ENCODE results near the gene RNF112. TPM values are rescaled to one million over a fixed set of nuclear protein-coding genes. Genes with fewer than 3 reads are reported as not detected.

RNF112 gene
- polyA plus RNA-seq, 1 donor from 2014 or later = 33.3 TPM

DNA sequence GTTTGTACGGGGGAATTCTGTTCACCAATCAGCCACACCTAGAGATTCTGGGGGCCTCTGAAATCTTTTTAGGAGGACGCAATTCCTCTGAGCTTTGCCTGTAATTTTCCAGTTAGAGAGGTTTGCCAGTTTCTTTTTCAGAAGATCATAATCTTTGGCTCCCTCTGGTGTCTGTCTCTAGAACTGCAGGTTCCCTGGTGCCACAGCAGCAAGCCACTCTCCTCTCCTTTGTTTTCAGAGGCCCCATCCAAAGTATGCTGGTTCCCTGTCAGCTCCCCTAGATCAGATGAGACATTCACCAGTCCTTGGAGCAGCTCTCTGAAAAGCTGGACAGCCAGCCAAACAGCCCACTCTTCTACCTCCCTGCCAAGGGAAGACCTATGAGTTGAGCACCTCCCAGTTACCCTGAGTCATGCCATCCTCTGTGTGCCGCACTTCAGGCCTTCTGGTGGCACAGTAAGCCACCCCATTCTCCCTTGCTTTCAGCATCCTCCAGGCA lies 36.1 kb downstream of the RNF112 start:
- H3K4me2 ChIP-seq (ENCODE audit: low read length) = no peak overlapping the region
- TF ChIP-seq EP300 (conservative IDR thresholded peaks at IDR 0.05; ENCODE audit: poor library complexity, severe bottlenecking) (no peak), POLR2AphosphoS5 (IDR thresholded peaks at IDR 0.05) (no peak), MXI1 (conservative IDR thresholded peaks at IDR 0.05; ENCODE audit: poor library complexity, severe bottlenecking) (no peak), RAD21 (conservative IDR thresholded peaks at IDR 0.05) (peak; percentile 94), SMC3 (conservative IDR thresholded peaks at IDR 0.05; ENCODE audit: poor library complexity) (peak; percentile 98)
- TF ChIP-seq, protein P1, sequence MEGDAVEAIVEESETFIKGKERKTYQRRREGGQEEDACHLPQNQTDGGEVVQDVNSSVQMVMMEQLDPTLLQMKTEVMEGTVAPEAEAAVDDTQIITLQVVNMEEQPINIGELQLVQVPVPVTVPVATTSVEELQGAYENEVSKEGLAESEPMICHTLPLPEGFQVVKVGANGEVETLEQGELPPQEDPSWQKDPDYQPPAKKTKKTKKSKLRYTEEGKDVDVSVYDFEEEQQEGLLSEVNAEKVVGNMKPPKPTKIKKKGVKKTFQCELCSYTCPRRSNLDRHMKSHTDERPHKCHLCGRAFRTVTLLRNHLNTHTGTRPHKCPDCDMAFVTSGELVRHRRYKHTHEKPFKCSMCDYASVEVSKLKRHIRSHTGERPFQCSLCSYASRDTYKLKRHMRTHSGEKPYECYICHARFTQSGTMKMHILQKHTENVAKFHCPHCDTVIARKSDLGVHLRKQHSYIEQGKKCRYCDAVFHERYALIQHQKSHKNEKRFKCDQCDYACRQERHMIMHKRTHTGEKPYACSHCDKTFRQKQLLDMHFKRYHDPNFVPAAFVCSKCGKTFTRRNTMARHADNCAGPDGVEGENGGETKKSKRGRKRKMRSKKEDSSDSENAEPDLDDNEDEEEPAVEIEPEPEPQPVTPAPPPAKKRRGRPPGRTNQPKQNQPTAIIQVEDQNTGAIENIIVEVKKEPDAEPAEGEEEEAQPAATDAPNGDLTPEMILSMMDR (IDR thresholded peaks at IDR 0.05; ENCODE audit: poor library complexity, severe bottlenecking) = peak; percentile 95
- H3K4me3 ChIP-seq (ENCODE audit: low read length) = no peak overlapping the region
- H3K9ac ChIP-seq (ENCODE audit: low read length) = peak overlapping the region; percentile 36
- H3K9me3 ChIP-seq (ENCODE audit: low read length) = no peaks in the 10 kb centered on the region
- no peaks in the 10 kb centered on the region for H3K9me2 ChIP-seq (ENCODE audit: insufficient read depth, low read length)
- H4K20me1 ChIP-seq (ENCODE audit: insufficient read depth) = no peaks in the 10 kb centered on the region
- no peak overlapping the region for H3K27ac ChIP-seq (ENCODE audit: low read length)
- peak overlapping the region; percentile 59 for H2AFZ ChIP-seq (ENCODE audit: low read depth, low read length)
- H3K79me2 ChIP-seq (replicated peaks; ENCODE audit: insufficient read depth, low read length) = no peaks in the 10 kb centered on the region
- H3F3A ChIP-seq (ENCODE audit: insufficient read depth, low read length, poor library complexity, severe bottlenecking) = no peaks in the 10 kb centered on the region
- no peaks in the 10 kb centered on the region for H3K27me3 ChIP-seq (ENCODE audit: insufficient read depth, low read depth, low read length)
- H3K36me3 ChIP-seq (ENCODE audit: insufficient read depth, low read length) = no peaks in the 10 kb centered on the region

DNA sequence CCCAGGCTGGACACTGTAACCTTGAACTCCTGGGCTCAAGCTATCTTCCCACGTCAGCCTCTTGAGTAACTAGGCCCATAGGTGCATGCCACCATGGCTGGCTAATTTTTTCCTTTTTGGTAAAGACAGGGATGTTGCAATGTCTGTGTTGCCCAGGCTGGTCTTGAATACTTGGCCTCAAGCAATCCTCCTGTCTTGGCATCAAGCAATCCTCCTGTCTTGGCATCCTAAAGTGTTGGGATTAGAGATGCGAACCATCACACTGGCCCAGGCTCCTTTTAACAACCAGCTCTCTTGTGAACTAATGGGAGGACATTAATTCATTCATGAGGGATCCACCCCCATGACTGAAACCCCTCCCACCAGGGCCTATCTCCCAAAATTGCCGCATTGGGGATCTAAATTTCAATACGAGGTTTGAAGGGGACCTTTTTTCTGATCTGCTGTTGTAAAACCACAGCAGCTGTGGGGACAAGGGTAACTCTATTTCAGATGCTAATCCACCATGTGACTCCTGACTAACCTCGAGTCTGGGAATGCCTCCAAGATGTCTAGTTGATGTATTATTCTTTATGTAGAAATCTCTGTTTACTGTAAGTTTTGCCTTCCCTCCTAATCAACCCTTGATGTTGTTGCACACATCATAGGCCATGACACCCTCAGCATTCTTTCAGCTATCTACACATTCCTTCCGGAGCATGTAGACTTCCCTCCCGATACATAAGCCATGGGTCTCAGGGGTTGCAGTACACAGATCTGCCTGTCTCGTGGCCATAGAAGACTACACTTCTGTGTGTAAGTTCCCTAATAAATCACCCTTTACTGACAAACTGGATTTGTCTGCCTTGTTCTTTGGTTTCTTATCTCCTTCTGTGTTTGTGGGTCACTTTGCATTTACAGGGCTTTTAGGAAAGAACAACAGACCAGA lies 37.6 kb downstream of the RNF112 start:
- no peaks in the 10 kb centered on the region for H3F3A ChIP-seq (ENCODE audit: insufficient read depth, low read length, poor library complexity, severe bottlenecking)
- TF ChIP-seq SMC3 (conservative IDR thresholded peaks at IDR 0.05; ENCODE audit: poor library complexity) (no peak), RAD21 (conservative IDR thresholded peaks at IDR 0.05) (no peak), EZH2 (IDR thresholded peaks at IDR 0.05; ENCODE audit: borderline replicate concordance, insufficient read depth, low read length, poor library complexity, severe bottlenecking) (no peak), EP300 (conservative IDR thresholded peaks at IDR 0.05; ENCODE audit: poor library complexity, severe bottlenecking) (no peak)
- no peaks in the 10 kb centered on the region for H3K9me3 ChIP-seq (ENCODE audit: low read length)
- H3K36me3 ChIP-seq (ENCODE audit: insufficient read depth, low read length) = no peaks in the 10 kb centered on the region
- H2AFZ ChIP-seq (ENCODE audit: low read depth, low read length) = no peak overlapping the region
- no peak overlapping the region for H3K9ac ChIP-seq (ENCODE audit: low read length)
- H3K27ac ChIP-seq (ENCODE audit: low read length) = no peak overlapping the region
- H4K20me1 ChIP-seq (ENCODE audit: insufficient read depth) = no peaks in the 10 kb centered on the region
- no peaks in the 10 kb centered on the region for H3K27me3 ChIP-seq (ENCODE audit: insufficient read depth, low read depth, low read length)
- no peak overlapping the region for H3K4me3 ChIP-seq (ENCODE audit: low read length)
- no peaks in the 10 kb centered on the region for H3K9me2 ChIP-seq (ENCODE audit: insufficient read depth, low read length)
- H3K4me2 ChIP-seq (ENCODE audit: low read length) = no peak overlapping the region
- no peaks in the 10 kb centered on the region for H3K79me2 ChIP-seq (replicated peaks; ENCODE audit: insufficient read depth, low read length)

DNA sequence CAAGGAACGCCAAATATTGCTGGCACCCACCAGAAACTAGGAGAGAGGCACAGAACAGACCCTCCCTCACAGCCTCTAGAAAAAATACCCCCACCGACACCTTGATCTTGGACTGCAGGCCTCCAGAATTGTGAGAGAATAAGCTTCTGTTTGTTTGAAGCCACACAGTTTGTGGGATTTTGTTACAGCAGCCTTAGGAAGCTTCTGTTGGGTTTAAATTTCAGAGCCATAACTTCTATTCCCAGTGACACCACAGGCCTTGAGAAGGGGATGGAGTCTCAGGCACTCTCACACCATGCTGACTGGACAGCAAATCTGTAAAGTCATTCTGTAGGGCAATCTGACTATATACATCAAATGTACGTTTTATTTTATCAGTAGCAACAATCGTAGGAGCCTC lies 38.6 kb downstream of the RNF112 start:
- no peak overlapping the region for H3K27ac ChIP-seq (ENCODE audit: low read length)
- no peaks in the 10 kb centered on the region for H3K9me3 ChIP-seq (ENCODE audit: low read length)

More for the DNA sequence above, 38.6 kb downstream of the RNF112 start:
- H3K36me3 ChIP-seq (ENCODE audit: insufficient read depth, low read length) = no peaks in the 10 kb centered on the region
- H2AFZ ChIP-seq (ENCODE audit: low read depth, low read length) = no peak overlapping the region
- no peaks in the 10 kb centered on the region for H3K27me3 ChIP-seq (ENCODE audit: insufficient read depth, low read depth, low read length)
- H3K4me3 ChIP-seq (ENCODE audit: low read length) = no peak overlapping the region
- H3K9me2 ChIP-seq (ENCODE audit: insufficient read depth, low read length) = no peaks in the 10 kb centered on the region
- H3K9ac ChIP-seq (ENCODE audit: low read length) = no peak overlapping the region
- H4K20me1 ChIP-seq (ENCODE audit: insufficient read depth) = no peaks in the 10 kb centered on the region
- H3F3A ChIP-seq (ENCODE audit: insufficient read depth, low read length, poor library complexity, severe bottlenecking) = no peaks in the 10 kb centered on the region
- no peak overlapping the region for H3K4me2 ChIP-seq (ENCODE audit: low read length)
- no peaks in the 10 kb centered on the region for H3K79me2 ChIP-seq (replicated peaks; ENCODE audit: insufficient read depth, low read length)
- TF ChIP-seq, protein P2, sequence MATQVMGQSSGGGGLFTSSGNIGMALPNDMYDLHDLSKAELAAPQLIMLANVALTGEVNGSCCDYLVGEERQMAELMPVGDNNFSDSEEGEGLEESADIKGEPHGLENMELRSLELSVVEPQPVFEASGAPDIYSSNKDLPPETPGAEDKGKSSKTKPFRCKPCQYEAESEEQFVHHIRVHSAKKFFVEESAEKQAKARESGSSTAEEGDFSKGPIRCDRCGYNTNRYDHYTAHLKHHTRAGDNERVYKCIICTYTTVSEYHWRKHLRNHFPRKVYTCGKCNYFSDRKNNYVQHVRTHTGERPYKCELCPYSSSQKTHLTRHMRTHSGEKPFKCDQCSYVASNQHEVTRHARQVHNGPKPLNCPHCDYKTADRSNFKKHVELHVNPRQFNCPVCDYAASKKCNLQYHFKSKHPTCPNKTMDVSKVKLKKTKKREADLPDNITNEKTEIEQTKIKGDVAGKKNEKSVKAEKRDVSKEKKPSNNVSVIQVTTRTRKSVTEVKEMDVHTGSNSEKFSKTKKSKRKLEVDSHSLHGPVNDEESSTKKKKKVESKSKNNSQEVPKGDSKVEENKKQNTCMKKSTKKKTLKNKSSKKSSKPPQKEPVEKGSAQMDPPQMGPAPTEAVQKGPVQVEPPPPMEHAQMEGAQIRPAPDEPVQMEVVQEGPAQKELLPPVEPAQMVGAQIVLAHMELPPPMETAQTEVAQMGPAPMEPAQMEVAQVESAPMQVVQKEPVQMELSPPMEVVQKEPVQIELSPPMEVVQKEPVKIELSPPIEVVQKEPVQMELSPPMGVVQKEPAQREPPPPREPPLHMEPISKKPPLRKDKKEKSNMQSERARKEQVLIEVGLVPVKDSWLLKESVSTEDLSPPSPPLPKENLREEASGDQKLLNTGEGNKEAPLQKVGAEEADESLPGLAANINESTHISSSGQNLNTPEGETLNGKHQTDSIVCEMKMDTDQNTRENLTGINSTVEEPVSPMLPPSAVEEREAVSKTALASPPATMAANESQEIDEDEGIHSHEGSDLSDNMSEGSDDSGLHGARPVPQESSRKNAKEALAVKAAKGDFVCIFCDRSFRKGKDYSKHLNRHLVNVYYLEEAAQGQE (IDR thresholded peaks at IDR 0.05; ENCODE audit: borderline replicate concordance) = no peak
- no peak for TF ChIP-seq MXI1 (conservative IDR thresholded peaks at IDR 0.05; ENCODE audit: poor library complexity, severe bottlenecking)
- TF ChIP-seq EZH2 (IDR thresholded peaks at IDR 0.05; ENCODE audit: borderline replicate concordance, insufficient read depth, low read length, poor library complexity, severe bottlenecking) = no peak

All from neural cell (in vitro differentiated cells).